Inflammatory macrophage treated with lipopolysaccharide for 4 hours (primary cell): ENCODE data around the gene PDPR.
"Not testable (repeated sequence)": the region's sequence is repeated elsewhere in the genome, so short reads cannot be mapped to it uniquely, and the experiment has no call there.

ENCODE experiments used
- DNase-seq: peaks from one replicate; pipeline ENCODE4 v3.0.0-alpha.2; 2020

PDPR gene

GRCh38 chr16:70113982-70114826, at the start of gene PDPR:
Gene PDPR, plus strand, starts transcription at chr16:70114332. Its CDS starts 6,161 bp downstream, at chr16:70120493.
- peak; percentile 87 for DNase-seq

GRCh38 chr16:70064841-70065370, 49.2 kb upstream of the PDPR start:
- DNase-seq: peak; percentile 38

GRCh38 chr16:70065376-70065745, 48.8 kb upstream of the PDPR start:
- DNase-seq: peak; percentile 5

GRCh38 chr16:70065746-70066658, 48.1 kb upstream of the PDPR start:
- DNase-seq: peak; percentile 93

- DNase-seq: peak; percentile 1
Observed at GRCh38 chr16:70066751-70067150, 47.4 kb upstream of the PDPR start.

- DNase-seq: peak; percentile 55
Observed at GRCh38 chr16:70079081-70079480, 35.1 kb upstream of the PDPR start.

- DNase-seq: not testable (repeated sequence)
Observed at GRCh38 chr16:70081219-70081618, 32.9 kb upstream of the PDPR start.

GRCh38 chr16:70083931-70084330, 30.2 kb upstream of the PDPR start:
- DNase-seq: not testable (repeated sequence)

GRCh38 chr16:70088160-70088559, 26.0 kb upstream of the PDPR start:
- not testable (repeated sequence) for DNase-seq

GRCh38 chr16:70088877-70089276, 25.3 kb upstream of the PDPR start:
- not testable (repeated sequence) for DNase-seq

- DNase-seq: peak; percentile 2
Observed at GRCh38 chr16:70089289-70089688, 24.8 kb upstream of the PDPR start.

- DNase-seq: not testable (repeated sequence)
Observed at GRCh38 chr16:70091104-70091503, 23.0 kb upstream of the PDPR start.

- DNase-seq: not testable (repeated sequence)
Observed at GRCh38 chr16:70094096-70094495, 20.0 kb upstream of the PDPR start.

GRCh38 chr16:70109583-70110279, 4.4 kb upstream of the PDPR start:
- DNase-seq: peak; percentile 15

- peak; percentile 42 for DNase-seq
Observed at GRCh38 chr16:70112162-70112561, 2.0 kb upstream of the PDPR start.

GRCh38 chr16:70113599-70113981, 542 bp upstream of the PDPR start:
- DNase-seq: not testable (repeated sequence)

- DNase-seq: not testable (repeated sequence)
Observed at GRCh38 chr16:70118354-70118753, 4.2 kb downstream of the PDPR start.

GRCh38 chr16:70118776-70119175, 4.6 kb downstream of the PDPR start:
- DNase-seq: not testable (repeated sequence)

- DNase-seq: not testable (repeated sequence)
Observed at GRCh38 chr16:70120398-70120797, 6.3 kb downstream of the PDPR start.

- not testable (repeated sequence) for DNase-seq
Observed at GRCh38 chr16:70123822-70124221, 9.7 kb downstream of the PDPR start.

GRCh38 chr16:70126226-70126625, 12.1 kb downstream of the PDPR start:
- not testable (repeated sequence) for DNase-seq

GRCh38 chr16:70127706-70128105, 13.6 kb downstream of the PDPR start:
- DNase-seq: not testable (repeated sequence)

GRCh38 chr16:70128844-70129243, 14.7 kb downstream of the PDPR start:
- not testable (repeated sequence) for DNase-seq
